ENCODE measurements around the gene SQSTM1. TPM values are rescaled to one million over a fixed set of nuclear protein-coding genes. Genes with fewer than 3 reads are reported as not detected.

The SQSTM1 gene
- total RNA-seq, 1 experiment from 2014 or later: 715 TPM

DNA sequence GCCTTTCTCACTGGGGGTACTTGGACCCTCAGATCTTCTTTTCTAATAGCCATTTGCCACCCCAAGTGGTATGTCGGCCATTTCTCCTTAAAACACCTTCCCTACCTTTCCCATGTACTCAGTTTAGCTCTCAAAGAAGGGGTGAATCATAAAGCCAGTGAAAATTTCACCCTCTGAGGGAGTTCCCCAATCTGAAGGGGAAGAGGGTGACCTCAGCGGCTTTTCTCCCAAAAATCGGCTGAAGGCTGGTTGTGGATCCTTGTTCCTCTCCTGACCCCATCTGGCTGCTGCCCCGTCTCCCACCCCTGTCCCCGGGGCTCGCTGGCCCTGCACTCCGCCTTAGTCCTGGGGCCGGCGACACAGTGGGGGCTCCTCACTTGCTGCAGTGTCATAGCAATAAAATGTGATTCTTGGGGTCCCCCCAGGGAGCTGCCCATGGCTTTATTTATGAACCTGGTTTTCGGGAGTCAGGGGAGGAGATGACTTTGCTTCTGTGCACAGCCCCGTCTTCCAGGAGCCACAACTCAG lies 44.2 kb upstream of the SQSTM1 start:
- Histone ChIP-seq H2AFZ (no peak overlapping the region), H3K9me3 (ENCODE audit: insufficient read depth, low read depth) (no peaks in the 10 kb centered on the region), H3K4me2 (no peak overlapping the region), H3K36me3 (ENCODE audit: low read depth) (0 out of 2 replicates have a peak, but pooled peaks cover 4% of the 10 kb centered on the region), H3K4me1 (replicated peaks; ENCODE audit: insufficient read depth) (no peaks in the 10 kb centered on the region), H3K27me3 (ENCODE audit: insufficient read depth, low read depth) (no peaks in the 10 kb centered on the region), H3K9me2 (ENCODE audit: insufficient read depth) (no peaks in the 10 kb centered on the region), H4K20me1 (ENCODE audit: insufficient read depth) (no peaks in the 10 kb centered on the region), H3K27ac (no peak overlapping the region), H3F3A (ENCODE audit: insufficient read depth, low read depth) (no peaks in the 10 kb centered on the region), H3K79me2 (ENCODE audit: low read depth) (no peaks in the 10 kb centered on the region), H3K4me3 (no peak overlapping the region)
- CTCF ChIA-PET: no interaction called here
- TF ChIP-seq CTCF (conservative IDR thresholded peaks at IDR 0.05) (no peak), EZH2 (IDR thresholded peaks at IDR 0.05; ENCODE audit: low read depth) (no peak)
- BruUV-seq (replicated peaks): no TSS peak
- DNase-seq: no peak
- POLR2A ChIA-PET (ENCODE audit: unreplicated experiment): no interaction called here
- intact Hi-C loops (cut with micrococcal nuclease; ENCODE audit: unreplicated experiment): no loop called here

DNA sequence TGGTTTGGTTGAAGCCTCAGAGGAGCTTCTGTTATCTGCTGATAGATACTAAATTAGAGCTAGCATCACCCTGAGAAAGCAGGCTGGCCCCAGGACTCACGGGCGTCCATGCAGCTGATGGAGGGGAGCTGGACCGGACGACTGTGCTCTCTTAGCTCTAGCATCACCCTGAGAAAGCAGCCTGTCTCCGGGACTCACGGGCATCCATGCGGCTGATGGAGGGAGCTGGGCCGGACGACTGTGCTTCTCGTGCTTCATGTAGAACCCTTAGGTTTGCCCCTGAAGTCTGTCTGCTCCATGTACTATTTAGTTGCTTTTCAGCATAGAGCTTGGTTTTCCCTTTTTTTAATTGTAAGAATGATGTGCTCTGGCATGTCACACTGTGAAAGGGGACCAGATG lies 43.2 kb upstream of the SQSTM1 start:
- Histone ChIP-seq H3K9me2 (ENCODE audit: insufficient read depth) (no peaks in the 10 kb centered on the region), H3K4me2 (no peak overlapping the region), H3K4me3 (no peak overlapping the region), H3K4me1 (replicated peaks; ENCODE audit: insufficient read depth) (no peaks in the 10 kb centered on the region), H3K27ac (no peak overlapping the region), H2AFZ (no peak overlapping the region), H4K20me1 (ENCODE audit: insufficient read depth) (no peaks in the 10 kb centered on the region), H3K36me3 (ENCODE audit: low read depth) (no peaks in the 10 kb centered on the region), H3K79me2 (ENCODE audit: low read depth) (no peaks in the 10 kb centered on the region), H3K27me3 (ENCODE audit: insufficient read depth, low read depth) (no peaks in the 10 kb centered on the region), H3F3A (ENCODE audit: insufficient read depth, low read depth) (no peaks in the 10 kb centered on the region), H3K9me3 (ENCODE audit: insufficient read depth, low read depth) (no peaks in the 10 kb centered on the region)
- BruUV-seq (replicated peaks): no TSS peak
- TF ChIP-seq CTCF (conservative IDR thresholded peaks at IDR 0.05): no peak
- no peak for TF ChIP-seq EZH2 (IDR thresholded peaks at IDR 0.05; ENCODE audit: low read depth)
- intact Hi-C loops (cut with micrococcal nuclease; ENCODE audit: unreplicated experiment): no loop called here
- no peak for DNase-seq
- ChIA-PET CTCF (no interaction called here), POLR2A (ENCODE audit: unreplicated experiment) (interaction anchor here (0.6 kb wide), 1 partner anchor 536 kb away, joined by 4 read pairs; no protein-coding TSS in a partner anchor)

- Histone ChIP-seq H3K4me1 (replicated peaks; ENCODE audit: insufficient read depth) (no peaks in the 10 kb centered on the region), H2AFZ (no peak overlapping the region), H3F3A (ENCODE audit: insufficient read depth, low read depth) (no peaks in the 10 kb centered on the region), H3K36me3 (ENCODE audit: low read depth) (no peaks in the 10 kb centered on the region), H3K27me3 (ENCODE audit: insufficient read depth, low read depth) (no peaks in the 10 kb centered on the region), H3K27ac (no peak overlapping the region), H3K4me2 (no peak overlapping the region), H3K4me3 (no peak overlapping the region), H3K79me2 (ENCODE audit: low read depth) (no peaks in the 10 kb centered on the region), H3K9me3 (ENCODE audit: insufficient read depth, low read depth) (no peaks in the 10 kb centered on the region), H4K20me1 (ENCODE audit: insufficient read depth) (no peaks in the 10 kb centered on the region), H3K9me2 (ENCODE audit: insufficient read depth) (no peaks in the 10 kb centered on the region)
- POLR2A ChIA-PET (ENCODE audit: unreplicated experiment): interaction anchor here (0.7 kb wide), 1 partner anchor 41 kb away, joined by 3 read pairs; no protein-coding TSS in a partner anchor
- CTCF ChIA-PET: no interaction called here
- no TSS peak for BruUV-seq (replicated peaks)
- no peak for DNase-seq
- intact Hi-C loops (cut with micrococcal nuclease; ENCODE audit: unreplicated experiment): no loop called here
- TF ChIP-seq EZH2 (IDR thresholded peaks at IDR 0.05; ENCODE audit: low read depth): no peak
- no peak for TF ChIP-seq CTCF (conservative IDR thresholded peaks at IDR 0.05)
Observed at GRCh38 chr5:179777909-179778308, 42.8 kb upstream of the SQSTM1 start.

Measured in PC-9 (cell line).